NCI-H2171 treated with DMSO at 0.1 percent for 48 hours (cell line): ENCODE results near the gene CHDH.
A peak's percentile ranks its signal among the peaks of the same experiment; 100 is the strongest.

Experiments used
- DNase-seq: peaks from one replicate; lab custom pipeline; 2025; lab: John Stamatoyannopoulos, UW

The CHDH gene

GRCh38 chr3:53807117-53807810, 39.0 kb downstream of the CHDH start:
- DNase-seq = no peak

GRCh38 chr3:53806182-53807116, 39.8 kb downstream of the CHDH start:
- no peak for DNase-seq

- DNase-seq = no peak
These were observed 40.6 kb downstream of the CHDH start for GRCh38 chr3:53805463-53806159.

DNA sequence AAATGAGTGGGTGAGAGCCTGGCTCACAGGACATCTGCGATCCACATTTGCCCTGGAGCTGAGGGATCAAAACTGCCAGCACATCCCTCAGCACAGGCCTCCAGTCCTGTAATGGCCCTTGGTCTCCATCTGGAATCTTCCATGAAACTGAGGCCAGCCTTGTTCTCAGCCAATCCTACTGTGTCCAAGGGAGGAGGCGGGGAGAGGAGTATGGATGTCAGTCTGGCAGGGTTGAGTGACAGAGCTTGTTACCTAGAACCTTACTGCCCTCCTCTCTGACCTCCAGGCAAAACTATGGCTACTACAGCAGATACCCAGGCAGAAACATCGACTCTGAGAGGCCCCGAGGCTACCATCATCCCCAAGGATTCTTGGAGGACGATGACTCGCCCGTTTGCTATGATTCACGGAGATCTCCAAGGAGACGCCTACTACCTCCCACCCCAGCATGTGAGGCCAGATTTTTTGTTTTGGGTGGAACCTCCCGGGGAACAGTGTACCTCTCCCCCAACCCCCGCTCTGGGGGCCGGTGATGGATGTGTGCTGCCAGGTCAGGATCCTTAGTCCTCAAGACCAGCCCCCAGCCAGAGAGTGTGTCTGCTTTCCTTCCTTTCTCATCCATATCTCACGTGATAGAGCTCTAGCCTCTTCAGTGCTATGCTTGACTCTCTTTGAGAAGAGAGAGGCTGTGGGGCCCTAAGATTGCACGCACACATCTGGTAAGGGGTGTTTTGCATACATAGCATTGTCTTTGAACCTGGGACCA, 41.3 kb downstream of the CHDH start:
- no peak for DNase-seq

DNA sequence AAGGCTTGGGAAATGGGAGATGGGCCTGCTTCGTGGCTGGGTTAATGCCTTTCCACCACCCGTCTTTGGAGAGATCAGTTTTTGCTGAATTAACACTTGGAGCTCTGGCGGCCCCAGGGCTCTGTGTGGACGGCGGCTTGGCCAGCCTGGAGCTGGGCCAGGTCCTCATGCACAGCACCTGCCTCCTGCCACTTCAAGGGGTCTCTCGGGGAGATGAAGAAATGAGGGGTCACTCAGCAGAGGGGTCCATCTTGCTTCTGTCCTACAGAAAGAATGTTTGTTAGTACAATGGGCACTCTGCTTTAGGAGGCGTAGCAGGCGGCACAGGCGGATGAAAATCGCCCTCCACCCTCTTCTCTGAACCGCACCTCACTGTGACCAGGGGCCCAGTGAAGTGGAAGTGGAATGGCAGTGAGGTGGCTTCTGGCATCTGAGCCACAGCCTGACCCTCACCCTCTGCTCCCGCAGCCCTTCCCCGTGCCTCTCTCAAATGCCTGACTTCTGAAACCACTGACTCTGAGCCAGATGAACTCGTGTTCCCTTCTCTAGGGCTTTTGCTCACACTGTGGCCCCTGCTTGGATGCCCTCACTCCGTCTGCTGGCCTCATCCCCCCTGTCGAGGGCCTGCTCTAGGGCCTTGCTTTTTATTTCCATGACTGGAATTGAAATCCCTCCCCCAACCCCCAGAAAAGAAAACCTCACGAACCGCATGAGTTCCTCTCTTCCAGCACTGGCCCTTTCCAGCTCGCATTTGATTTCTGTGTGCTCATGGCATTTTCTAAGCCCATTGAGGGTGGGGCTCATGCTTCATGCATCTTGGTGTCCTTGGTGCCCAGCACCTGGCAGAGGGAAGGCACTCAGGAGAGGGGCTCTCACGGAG, 42.2 kb downstream of the CHDH start:
- no peak for DNase-seq

- no peak for DNase-seq
These were observed 42.9 kb downstream of the CHDH start for GRCh38 chr3:53803124-53803815.

DNA sequence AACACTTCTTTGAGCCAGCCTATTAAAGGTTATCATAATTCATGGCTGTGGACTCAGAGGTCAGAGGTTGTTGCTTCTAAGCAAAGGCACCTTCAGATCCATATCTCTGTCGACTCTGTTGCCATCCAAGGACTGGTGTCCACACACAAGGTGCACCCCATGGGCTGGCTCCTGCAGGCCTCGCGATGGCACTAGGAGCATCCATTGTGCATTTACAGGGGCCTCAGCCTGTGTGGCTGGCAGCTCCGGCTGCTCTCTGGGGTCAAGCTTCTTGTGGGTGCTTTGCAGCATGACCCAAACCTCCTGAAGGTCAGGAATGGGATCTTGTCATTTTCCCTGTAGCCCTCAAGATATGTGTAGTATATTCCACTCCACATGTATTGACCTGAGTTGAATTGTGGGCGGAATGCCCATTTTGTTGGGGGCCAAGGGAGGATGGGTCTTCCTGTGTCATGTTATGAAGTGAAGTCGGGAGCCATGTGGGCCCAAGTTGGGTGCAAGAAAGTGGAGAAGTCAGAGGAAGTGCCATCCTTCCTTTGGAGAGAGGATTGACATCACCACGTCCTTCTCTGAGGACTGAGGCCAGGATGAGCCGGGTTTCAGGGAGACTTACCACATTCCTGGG, 43.9 kb downstream of the CHDH start:
- DNase-seq = no peak

- no peak for DNase-seq
These were observed 44.9 kb downstream of the CHDH start for GRCh38 chr3:53801319-53801718.

DNA sequence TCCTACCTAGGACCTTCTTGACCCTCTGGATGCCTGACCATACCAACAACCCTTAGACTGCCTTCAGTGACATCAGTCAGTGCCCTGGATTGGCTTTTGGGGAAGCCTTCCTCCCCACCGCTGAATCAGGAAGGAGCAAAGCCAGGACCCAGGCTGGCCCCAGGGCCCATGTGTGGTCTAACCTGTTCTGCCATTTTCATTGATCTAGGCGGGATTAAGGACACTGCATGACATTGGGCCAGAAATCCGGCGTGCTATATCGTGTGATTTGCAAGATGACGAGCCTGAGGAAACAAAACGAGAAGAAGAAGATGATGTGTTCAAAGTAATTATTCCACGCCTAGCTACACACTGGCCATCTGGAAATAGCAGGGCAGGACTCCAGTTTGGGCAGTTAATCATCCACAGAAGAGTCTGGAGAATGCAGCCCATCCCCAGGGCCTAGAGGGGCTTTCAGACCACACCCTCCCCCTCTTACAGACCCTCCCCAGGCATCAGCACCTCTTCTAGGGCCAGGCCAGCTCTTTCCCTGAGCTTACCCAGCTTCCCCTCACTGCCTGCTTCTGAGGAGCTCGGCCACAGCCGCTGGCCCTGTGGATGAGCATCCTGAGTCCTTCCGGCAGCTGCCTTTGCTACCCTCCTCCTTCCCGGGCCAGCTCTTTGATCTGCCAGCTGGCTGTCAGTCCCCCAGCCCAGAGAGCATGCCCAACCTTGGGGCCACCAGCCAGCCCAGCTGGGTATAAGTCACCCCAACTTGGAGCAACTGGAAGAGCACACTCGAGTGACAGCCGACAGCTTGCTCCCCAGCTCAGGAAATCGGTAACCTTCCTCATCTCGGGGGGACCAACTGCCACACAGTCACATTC, 45.9 kb downstream of the CHDH start:
- DNase-seq = no peak

- no peak for DNase-seq
These were observed 46.8 kb downstream of the CHDH start for GRCh38 chr3:53799338-53799865.

GRCh38 chr3:53798144-53798543, 48.1 kb downstream of the CHDH start:
- no peak for DNase-seq

- DNase-seq = peak; percentile 55
These were observed 50.2 kb downstream of the CHDH start for GRCh38 chr3:53795789-53796560.

DNA sequence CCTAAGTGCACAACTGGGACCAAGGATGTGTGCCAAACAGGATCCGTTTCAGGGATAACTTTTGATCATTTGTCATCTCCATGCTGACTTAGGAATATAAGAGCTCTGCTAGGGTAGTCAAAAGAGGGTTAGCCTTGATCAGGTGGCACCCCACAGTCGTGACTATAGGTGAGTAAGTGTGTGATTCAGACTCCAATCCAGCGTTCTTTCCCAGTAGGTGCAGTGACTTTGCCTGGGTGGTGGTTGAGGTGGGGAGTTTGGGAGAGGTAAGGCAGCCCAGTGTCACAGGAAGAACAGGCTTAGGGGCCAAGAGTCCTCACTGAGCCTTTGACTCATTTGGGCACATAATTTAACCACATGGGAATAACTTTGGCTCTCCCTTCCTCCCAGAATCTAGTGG, 51.0 kb downstream of the CHDH start:
- DNase-seq = no peak

GRCh38 chr3:53794597-53794996, 51.6 kb downstream of the CHDH start:
- DNase-seq = no peak

GRCh38 chr3:53792866-53793265, 53.4 kb downstream of the CHDH start:
- DNase-seq = no peak

- no peak for DNase-seq
These were observed 54.9 kb downstream of the CHDH start for GRCh38 chr3:53791317-53791716.

DNA sequence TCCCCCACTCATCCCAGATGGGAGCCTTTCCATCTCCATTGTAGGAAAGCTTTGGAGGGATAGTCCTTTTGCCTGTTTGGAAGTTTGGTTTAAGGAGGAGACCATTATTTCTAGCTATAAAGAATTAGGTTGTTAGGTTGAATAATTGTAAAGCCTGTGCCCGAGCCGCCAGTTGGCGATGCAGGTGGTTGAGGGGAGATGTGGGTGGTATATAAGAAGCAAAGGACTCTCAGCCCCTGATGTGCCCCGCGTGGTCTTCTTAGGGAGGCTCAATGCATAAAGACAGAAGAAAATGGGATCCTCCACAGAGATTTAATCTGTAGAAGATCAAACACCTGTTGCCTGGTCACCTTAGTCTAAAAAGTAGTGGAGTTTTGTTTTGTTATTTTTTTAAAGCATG, 55.7 kb downstream of the CHDH start:
- no peak for DNase-seq

- no peak for DNase-seq
These were observed 56.8 kb downstream of the CHDH start for GRCh38 chr3:53789459-53789858.
